Colonic mucosa (tissue), 4 donors: Measurements from ENCODE around the gene SLC12A5. TPM values are rescaled to one million over a fixed set of nuclear protein-coding genes. Genes with fewer than 3 reads are reported as not detected.

ENCODE experiments used
- DNase-seq: peaks from one replicate; pipeline ENCODE4 v3.0.0-alpha.2; 2020
- H3K27ac ChIP-seq: fragments of 200-600 bp; one replicate; pipeline ENCODE4 v1.8.0; 2021
- H3K27me3 ChIP-seq: fragments of 200-600 bp; one replicate; pipeline ENCODE4 v1.8.0; 2021
- H3K36me3 ChIP-seq: fragments of 200-600 bp; one replicate; pipeline ENCODE4 v1.8.0; 2021
- H3K4me1 ChIP-seq: fragments of 200-600 bp; one replicate; pipeline ENCODE4 v1.8.0; 2021; ENCODE audit warnings: mild to moderate bottlenecking
- H3K4me3 ChIP-seq: fragments of 200-600 bp; one replicate; pipeline ENCODE4 v1.8.0; 2021
- H3K9ac ChIP-seq, 2 donors: one replicate each; pipeline ENCODE4 v1.7.0; 2013; ENCODE audit warnings: control low read depth in 2 of 2, low read depth in 2 of 2, low read length in 2 of 2
- H3K9me3 ChIP-seq: fragments of 200-600 bp; one replicate; pipeline ENCODE4 v1.8.0; 2021
- CTCF ChIP-seq: fragments of 200-600 bp; IDR thresholded peaks from one replicate; pipeline ENCODE4 v1.8.0; 2022; ENCODE audit warnings: antibody characterized with exemption, mild to moderate bottlenecking
- intact Hi-C: fragments of 100-400 bp; cut with DNase I; formaldehyde crosslinking; loops from one replicate; pipeline ENCODE4 v1.14.1; 2022
- total RNA-seq, 2 donors: library from RNA; stranded (reverse); fragmentation: NEBNext Ultra II Directional in 1 of 2; extraction: Animal tissue kit (Norgen Biotek cat#: 25700) in 1 of 2; gene quantifications; one replicate each; pipeline ENCODE4 v1.2.1, GENCODE V29; 2021
- donor health status: healthy.
- donor health status: DM: no; HTN: no; CAD: no.
- donor health status: DM: no; HTN: no; CAD: no.

Gene SLC12A5
- total RNA-seq, 2 donors from 2014 or later, result 0.96 TPM; not detected in 1

- no peak for TF ChIP-seq CTCF
- Histone ChIP-seq H3K9ac (no peak overlapping the region), H3K27me3 (no peaks in the 10 kb centered on the region), H3K36me3 (no peaks in the 10 kb centered on the region), H3K27ac (no peak overlapping the region), H3K4me3 (no peak overlapping the region), H3K4me1 (peaks cover 4% of the 10 kb centered on the region), H3K9me3 (no peaks in the 10 kb centered on the region)
- no peak for DNase-seq
- intact Hi-C loops, result no loop called here
These were observed 49.9 kb downstream of the SLC12A5 start for GRCh38 chr20:46078954-46079353.

GRCh38 chr20:46081074-46081473, 52.1 kb downstream of the SLC12A5 start:
- no peaks in the 10 kb centered on the region for H3K36me3 ChIP-seq
- DNase-seq, result no peak
- no peak overlapping the region for H3K4me3 ChIP-seq
- intact Hi-C loops, result no loop called here
- H3K9me3 ChIP-seq, result no peaks in the 10 kb centered on the region
- H3K9ac ChIP-seq, result no peak overlapping the region
- no peaks in the 10 kb centered on the region for H3K27me3 ChIP-seq
- no peak for TF ChIP-seq CTCF
- H3K4me1 ChIP-seq, result peaks cover 8% of the 10 kb centered on the region
- H3K27ac ChIP-seq, result no peak overlapping the region

- no peak for TF ChIP-seq CTCF
- no peak for DNase-seq
- H3K9me3 ChIP-seq, result no peaks in the 10 kb centered on the region
- H3K4me3 ChIP-seq, result no peak overlapping the region
- no peak overlapping the region for H3K27ac ChIP-seq
- intact Hi-C loops, result no loop called here
- peaks cover 22% of the 10 kb centered on the region for H3K4me1 ChIP-seq
- H3K9ac ChIP-seq, result no peak overlapping the region
- H3K27me3 ChIP-seq, result no peaks in the 10 kb centered on the region
- no peaks in the 10 kb centered on the region for H3K36me3 ChIP-seq
These were observed 54.1 kb downstream of the SLC12A5 start for GRCh38 chr20:46083101-46083500.

- Histone ChIP-seq H3K27me3 (no peaks in the 10 kb centered on the region), H3K9me3 (no peaks in the 10 kb centered on the region), H3K9ac (no peak overlapping the region), H3K36me3 (no peaks in the 10 kb centered on the region), H3K4me1 (peaks cover 22% of the 10 kb centered on the region), H3K4me3 (no peak overlapping the region), H3K27ac (no peak overlapping the region)
- no peak for TF ChIP-seq CTCF
- intact Hi-C loops, result no loop called here
- DNase-seq, result no peak
These were observed 54.6 kb downstream of the SLC12A5 start for GRCh38 chr20:46083531-46084061.

- no peak overlapping the region for H3K4me3 ChIP-seq
- no peaks in the 10 kb centered on the region for H3K36me3 ChIP-seq
- TF ChIP-seq CTCF, result no peak
- H3K27me3 ChIP-seq, result no peaks in the 10 kb centered on the region
- intact Hi-C loops, result no loop called here
- peaks cover 22% of the 10 kb centered on the region for H3K4me1 ChIP-seq
- H3K9me3 ChIP-seq, result no peaks in the 10 kb centered on the region
- H3K9ac ChIP-seq, result no peak overlapping the region
- H3K27ac ChIP-seq, result peak overlapping the region; percentile 16
- no peak for DNase-seq
These were observed 55.8 kb downstream of the SLC12A5 start for GRCh38 chr20:46084805-46085178.
